Measurements from ENCODE around the gene SLC6A12. TPM values are rescaled to one million over a fixed set of nuclear protein-coding genes. Genes with fewer than 3 reads are reported as not detected.

The SLC6A12 gene
- total RNA-seq, 1 experiment from 2014 or later: not detected

DNA sequence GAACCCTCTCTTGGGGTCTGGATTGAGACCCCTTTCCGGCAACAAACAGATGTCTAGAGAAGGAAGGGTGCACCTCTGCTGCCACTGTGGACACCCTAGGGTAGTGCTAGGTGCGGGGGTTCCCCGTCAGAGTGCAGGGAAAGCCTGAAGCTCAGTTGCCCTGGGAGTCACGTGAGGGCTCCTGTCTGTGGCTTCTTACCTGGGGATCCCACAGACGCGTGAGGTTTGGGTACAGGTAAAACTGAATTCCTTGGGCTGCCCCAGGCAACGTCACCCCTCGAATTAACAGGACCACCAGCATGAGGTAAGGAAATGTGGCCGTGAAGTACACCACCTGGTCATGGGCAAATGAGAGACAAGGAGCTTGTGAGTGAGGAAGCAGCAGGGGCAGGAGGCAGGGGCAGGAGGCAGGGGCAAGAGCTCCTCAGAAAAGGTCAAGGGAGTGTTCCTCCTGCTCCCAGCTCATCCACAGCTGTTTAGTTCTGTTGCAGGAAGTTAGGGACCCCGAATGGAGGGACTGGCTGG lies 21.0 kb upstream of the SLC6A12 start:
- no peak for DNase-seq (ENCODE audit: low spot score)

DNA sequence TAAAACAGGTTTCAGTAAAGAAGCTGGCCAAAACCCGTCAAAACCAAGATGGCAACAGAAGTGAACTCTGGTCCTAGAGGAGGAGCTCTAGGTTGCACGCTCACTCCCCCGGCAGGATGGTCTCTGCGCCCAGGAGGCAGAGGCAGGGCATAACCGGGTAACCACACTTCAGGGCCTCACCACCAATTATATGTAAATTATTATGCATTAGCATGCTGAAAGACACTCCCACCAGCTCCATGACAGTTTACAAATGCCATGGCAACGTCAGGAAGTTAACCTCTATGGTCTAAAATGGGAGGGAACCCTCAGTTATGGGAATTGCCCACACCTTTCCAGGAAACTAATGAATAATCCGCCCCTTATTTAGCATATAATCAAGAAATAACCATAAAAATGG lies 20.1 kb upstream of the SLC6A12 start:
- DNase-seq (ENCODE audit: low spot score): no peak

DNA sequence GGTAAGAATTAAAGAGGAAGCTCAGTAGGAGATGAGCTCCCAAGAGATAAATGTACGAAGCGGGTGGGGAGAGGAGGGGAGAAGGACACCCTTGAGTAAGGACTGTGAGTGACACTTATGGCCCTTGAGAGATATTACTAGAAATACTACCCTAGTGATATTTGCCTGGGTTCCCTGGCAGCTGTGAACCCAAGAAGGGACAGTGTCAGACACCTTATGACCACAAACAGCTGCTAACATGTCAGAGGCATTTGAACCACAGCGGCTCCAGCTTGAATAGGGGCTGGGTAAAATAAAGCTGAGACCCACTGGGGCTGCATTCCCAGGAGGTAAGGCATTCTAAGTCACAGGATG lies 19.6 kb upstream of the SLC6A12 start:
- no peak for DNase-seq (ENCODE audit: low spot score)

DNA sequence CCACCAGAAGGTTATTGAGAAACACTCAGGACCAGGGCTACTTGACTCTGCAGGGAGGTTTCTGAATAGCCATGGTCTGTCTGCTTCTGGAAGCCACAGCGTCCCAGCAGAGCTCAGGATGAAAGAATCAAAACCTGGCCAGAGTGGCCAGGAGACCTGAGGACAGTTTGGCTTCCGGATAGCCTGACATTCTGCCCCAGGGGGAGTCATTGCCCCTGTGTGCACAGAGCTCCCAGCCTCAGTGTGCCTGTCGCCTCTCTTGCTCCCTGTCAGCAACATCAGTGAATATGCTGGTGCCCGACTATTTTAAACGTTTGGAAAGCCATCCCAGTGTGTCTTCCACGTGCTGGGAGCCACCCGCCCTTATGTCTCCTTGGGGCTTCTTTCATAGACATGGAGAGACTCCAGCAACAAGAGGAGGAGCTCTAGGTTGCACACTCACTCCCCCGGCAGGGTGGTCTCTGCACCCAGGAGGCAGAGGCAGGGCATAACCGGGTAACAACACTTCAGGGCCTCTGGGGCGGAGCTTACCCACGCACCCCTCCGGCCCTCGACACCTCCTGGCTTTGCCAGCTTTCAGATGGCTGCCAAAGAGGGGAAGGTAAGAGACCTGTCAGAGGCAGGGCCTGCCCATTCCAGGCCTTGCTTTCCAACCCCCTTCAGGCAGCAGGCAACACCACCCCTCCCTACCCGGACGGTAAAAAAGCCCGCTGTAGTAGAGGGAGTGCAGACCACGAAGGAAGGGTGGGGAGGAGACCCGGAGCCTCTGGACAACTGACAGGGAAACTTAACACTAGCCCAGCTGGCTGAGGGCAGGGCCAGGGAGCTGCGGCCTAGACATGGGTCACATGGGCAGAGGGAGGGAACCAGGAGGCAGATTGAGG lies 19.0 kb upstream of the SLC6A12 start:
- no peak for DNase-seq (ENCODE audit: low spot score)

DNA sequence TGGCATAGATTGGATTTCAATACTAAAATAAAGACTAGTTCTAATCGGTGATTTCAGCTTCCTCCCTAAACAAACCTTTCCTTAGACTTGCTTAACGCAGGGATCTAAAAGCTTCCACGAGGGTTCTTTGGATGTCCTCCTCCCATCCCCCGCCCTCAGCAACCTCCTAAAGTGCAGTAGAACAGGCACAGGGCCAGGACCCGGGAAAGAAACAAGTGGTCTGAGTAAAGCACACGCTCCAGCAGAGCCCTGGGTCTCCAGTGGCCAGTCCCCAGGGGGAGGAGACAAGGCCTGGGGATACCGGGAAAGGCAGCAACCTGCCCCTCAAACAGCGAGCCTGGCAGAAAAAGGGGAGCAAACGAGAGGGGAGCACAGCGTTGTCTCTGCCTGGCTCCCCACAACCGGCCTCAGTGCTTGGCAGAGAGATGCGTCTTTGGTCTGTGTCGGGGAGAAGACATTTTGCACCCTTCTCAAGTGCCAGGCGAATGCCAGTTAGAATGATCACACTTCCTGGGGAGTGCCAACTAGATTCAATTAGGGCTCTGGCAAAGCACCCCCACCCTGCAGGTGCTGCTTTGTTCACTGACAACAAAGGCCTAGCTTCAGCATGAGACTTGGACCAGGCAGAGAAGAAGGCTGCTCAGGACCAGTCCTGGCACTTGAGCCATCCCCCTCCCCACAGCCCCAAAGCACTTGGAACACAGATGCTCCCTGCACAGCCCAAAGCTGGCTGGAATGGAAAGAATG lies 17.1 kb upstream of the SLC6A12 start:
- no peak for DNase-seq (ENCODE audit: low spot score)

DNA sequence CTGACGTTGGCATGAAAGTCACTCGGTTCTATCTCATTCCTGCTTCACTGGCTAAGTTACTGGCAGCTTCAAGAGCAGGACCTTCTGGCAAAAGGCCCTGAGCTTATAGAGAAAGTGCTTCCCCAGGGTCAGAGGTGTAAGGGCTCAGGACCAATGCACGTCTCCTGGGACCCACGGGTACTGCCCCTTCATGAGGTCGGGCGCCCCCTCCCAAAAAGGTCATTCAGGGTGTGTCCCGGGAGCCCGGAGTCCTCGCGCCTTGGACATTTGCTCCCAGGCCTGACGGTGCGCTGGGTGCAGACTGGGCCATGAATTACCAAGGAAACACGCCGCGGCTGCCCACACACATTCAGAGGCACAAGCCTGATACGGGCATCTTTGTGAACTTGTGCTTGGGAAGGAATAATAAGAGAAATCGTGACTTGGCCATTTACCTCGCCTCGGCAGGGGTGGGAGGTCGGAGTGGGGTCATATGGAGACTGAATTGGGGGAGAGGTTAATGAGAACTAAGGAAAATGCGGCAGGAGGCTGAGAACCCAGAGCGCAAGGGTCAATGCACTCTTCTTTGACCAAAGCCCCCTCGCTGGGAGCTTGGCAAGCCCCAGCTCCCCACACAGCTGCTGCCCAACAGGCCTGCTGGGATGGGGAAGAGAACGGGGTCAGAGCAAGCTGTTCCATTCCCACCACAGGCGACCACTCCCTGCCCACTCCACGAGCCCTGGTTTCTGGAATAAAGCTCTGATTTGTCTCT lies 15.7 kb upstream of the SLC6A12 start:
- no peak for DNase-seq (ENCODE audit: low spot score)

DNA sequence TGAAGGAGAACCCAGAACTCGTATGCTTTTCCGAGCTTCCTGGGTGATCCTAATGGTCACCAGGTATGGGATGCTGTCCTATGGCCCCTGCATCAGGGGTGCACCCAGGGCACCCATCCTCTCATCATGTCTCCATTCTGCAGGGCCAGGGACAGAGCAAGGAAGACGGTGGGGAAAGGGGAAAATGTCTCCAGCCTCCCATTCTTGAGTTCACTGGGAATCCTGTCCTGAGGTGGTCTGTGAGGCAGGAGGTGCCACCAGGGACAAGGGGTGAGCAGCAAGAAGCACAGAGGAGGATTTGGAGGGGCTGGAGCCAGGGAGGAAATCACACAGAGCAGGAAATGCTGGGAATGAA lies 14.9 kb upstream of the SLC6A12 start:
- DNase-seq (ENCODE audit: low spot score): no peak

DNA sequence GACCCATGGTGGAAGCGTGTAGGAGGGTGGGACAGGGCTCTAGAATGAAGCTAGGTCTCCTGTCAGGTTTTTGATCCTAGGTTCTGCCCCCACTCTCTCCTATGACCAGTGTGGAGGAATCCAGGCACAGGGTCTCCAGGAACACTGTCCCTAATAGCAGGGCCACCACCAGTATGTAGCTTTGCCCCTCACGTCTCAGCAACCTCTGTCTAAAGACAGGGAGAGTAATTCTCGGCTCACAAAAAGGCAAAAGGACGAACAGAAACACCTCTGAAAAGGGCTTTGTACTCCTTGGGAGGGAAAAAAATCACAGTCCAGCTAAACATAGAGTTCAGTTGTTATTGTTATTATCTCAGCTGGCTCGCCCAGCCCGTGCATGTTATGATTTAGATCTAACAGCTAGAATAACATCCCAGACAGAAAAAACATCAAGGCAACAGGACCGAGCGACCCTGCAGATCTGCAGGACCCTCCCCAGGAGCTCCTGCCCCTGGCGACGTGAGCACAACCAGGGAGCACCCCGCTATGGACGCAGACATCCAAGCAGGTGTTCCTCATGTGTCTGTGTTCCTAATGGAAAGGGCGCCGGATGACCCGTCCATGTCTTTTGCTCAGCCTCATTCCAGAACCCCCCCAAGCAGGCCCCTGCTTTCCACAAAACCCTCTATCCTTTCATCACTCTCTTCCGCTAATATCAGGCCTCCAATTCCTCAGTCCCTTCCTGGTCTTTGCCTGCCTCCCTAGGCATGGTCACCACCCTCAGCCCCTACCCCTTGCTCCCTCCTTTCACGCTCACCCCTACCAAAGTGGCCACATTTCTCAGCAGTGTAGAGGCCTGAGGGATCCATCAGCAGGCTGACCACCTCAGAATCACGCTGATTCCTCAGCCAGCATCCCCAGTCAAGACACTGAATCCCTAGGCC lies 14.2 kb upstream of the SLC6A12 start:
- DNase-seq (ENCODE audit: low spot score): no peak

DNA sequence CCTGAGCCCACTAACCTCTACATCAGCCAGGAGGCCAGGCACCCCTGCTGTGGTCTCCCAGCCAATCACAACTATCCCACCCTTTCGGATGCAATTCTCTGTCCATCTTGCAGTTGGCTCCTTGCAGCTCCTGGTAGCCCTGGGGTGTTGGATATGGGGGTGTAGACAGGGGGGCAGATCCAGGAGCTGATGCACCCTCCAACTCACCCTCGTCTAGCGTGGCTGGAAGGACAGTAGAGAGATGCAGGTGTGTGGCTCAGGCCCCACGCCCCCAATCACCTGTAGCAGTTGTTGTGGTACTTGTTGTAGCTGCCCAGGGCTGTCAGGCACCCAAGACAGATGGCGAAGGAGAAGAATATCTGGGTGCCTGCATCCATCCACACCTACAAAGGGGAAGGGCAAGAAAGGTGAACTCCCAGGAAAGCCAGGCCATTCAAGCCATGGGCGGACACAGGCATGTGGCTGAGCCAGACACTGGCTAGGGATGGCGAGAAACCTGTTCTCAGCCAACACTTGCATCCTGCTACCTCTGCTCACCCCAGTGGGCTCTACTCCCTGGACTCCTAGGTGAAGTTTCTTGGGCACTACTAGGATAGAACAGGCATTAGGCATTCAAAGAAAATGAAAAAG lies 13.4 kb upstream of the SLC6A12 start:
- no peak for DNase-seq (ENCODE audit: low spot score)

DNA sequence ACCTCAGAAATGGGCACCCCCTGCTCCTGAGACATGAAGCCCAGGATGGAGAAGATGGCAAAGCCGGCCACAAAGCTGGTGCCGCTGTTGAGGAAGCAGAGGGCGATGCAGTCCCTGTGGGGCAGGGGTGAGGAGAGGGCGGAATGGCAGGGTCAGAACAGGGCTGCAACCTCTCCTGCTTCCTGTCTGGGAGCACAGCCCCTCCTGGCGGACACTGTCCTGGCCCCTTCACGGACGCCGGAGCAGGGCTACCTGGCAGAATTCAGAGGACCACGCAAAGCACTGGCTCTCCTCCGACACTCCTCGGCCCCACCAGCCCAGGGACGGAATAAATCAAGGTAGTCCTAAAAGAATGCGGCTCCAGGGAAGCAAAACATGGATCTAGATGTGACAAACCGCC lies 12.4 kb upstream of the SLC6A12 start:
- no peak for DNase-seq (ENCODE audit: low spot score)

DNA sequence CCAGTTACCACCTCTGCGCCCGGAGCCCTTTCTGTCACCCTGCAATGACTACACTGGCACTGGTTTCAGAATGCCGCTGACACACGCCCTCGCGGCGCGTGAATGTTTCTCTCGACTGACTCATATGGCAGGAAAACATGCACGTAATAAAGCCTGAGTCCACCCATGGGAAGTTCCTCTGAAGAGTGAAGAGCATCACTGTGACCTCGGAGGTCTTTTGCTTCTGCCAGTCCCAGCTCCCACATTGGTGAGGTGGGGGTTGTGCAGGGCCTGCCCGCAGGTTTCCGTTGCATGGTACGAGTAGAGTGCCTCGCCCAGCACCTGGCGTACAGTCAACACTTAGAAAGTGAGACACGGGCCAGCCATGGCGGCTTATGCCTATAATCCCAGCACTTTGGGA lies 11.1 kb upstream of the SLC6A12 start:
- no peak for DNase-seq (ENCODE audit: low spot score)

DNA sequence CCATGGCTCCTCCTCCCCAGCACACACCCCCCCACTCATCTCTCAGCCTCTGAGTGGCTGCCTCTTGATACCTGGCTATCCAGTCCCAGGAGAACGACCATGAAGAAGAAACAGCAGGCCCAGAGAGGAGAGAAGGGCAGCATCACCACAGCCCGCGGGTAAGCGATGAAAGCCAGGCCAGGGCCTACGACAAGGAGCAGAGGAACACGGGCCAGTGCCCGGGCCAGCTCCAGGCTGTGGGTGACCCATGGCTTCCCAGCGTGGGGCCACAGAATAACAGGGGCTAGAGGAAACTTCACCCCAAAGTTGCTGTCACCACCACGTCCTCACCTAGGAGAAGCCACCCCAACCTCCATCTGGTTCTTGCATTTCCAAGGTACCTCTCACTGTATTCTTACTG lies 10.4 kb upstream of the SLC6A12 start:
- no peak for DNase-seq (ENCODE audit: low spot score)

DNA sequence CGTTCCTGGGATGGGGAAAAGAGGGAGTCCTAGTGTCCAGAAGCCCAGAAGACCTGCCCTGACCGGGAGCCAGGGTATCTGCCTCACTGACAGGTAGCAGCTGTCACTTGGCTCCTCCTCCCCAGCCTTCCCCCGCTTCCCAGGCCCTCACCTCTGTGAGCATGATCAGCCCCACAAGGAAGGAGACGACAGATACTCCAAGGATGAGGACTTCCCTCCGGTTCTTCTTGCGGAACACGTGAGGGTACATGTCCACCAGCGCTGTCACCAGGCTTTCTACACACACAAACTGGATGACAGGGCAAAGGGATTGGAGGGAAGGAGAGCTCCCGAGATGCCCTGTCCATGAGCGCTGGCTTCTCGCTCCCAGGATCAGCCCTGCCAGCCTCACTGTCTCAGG lies 9.9 kb upstream of the SLC6A12 start:
- no peak for DNase-seq (ENCODE audit: low spot score)

DNA sequence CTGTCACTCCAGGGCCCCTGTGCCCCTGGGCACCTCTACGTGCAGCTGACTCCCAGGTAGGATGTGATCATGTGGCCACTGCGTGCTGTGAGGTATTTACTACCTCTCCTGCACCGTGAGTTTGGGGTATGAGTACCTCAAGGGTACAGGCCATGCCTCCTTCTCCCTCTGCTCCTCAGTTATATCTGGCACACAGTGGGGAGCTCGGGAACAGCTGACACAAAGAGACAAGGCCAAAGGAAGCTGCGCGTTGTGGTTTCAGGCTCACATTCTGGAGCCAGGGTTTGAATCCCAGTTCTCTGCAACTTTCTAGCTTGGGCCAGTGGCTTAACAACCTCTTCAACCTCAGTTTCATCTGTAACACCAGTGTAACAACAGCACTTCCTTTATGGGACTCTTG lies 7.8 kb upstream of the SLC6A12 start:
- no peak for DNase-seq (ENCODE audit: low spot score)

DNA sequence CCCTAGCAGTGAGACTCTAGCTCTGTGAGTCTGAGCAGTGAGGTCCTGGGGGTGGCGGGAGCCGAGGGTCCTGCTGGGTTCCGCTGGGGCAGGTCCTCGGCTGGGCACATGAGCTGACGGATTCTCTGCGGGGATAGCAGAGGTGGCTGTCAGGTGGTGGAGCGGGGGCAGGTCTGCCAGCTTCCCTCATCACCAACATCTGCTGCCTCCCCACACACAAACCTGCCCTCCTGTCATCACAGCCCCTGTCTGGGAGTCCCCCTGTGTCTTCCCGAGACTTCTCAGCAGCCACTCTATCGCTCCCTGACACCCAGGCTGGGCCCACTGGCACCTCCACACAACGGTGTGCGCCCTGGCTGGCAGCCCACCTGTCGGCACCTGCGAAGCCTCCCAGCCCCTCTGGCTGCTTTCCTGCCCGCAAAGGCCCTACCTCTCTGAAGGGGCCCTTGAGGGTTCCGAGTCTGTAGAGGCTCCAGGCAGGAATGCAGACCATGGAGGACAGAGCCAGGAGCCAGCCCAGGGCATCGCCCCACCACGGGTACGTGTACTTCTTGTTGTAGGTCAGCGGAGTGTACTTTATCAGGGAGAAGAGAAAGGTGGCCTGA lies 7.1 kb upstream of the SLC6A12 start:
- no peak for DNase-seq (ENCODE audit: low spot score)

DNA sequence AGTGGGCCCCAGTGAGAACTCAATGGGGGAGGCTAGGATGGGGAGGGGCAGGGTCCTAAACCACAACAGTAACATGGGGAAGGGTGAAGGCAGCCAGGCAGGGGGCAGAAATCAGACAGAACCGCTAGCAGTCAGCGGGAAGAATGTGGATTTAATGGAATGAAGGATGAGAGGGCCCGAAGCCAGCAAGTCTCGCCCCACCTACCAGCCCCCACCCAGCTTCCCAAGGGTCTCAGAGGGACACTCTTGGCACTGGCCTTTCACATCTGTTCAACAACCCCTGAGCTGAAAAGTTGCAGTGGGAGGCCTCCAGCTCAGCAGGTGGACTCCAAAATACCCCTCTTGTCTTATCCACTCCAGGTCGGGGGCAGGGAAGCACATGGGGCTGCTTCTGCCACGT lies 6.5 kb upstream of the SLC6A12 start:
- no peak for DNase-seq (ENCODE audit: low spot score)

DNA sequence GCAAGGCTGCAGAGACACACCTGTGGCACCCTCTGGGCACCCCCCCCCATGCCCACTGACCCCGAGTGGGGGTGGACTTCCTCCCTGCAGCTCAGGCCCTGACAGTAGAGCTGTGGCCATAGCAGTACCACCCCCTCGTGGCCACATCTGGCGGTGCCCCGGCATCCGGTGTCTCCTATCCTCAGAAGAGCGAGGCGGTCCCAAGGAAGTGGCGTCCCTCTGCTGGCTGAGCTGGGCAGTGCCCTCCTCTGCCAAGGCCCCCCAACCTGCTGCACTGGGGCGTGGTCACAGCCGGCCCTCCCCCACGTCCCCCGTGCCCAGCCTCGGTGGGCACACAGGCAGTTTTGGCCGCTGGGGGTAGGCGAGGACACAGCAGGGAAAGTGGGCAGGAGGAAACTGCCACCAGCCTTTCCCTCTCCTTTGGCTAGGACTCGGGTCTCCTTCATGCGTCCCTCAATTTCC lies 6.0 kb upstream of the SLC6A12 start:
- peak; percentile 83 for DNase-seq (ENCODE audit: low spot score)

DNA sequence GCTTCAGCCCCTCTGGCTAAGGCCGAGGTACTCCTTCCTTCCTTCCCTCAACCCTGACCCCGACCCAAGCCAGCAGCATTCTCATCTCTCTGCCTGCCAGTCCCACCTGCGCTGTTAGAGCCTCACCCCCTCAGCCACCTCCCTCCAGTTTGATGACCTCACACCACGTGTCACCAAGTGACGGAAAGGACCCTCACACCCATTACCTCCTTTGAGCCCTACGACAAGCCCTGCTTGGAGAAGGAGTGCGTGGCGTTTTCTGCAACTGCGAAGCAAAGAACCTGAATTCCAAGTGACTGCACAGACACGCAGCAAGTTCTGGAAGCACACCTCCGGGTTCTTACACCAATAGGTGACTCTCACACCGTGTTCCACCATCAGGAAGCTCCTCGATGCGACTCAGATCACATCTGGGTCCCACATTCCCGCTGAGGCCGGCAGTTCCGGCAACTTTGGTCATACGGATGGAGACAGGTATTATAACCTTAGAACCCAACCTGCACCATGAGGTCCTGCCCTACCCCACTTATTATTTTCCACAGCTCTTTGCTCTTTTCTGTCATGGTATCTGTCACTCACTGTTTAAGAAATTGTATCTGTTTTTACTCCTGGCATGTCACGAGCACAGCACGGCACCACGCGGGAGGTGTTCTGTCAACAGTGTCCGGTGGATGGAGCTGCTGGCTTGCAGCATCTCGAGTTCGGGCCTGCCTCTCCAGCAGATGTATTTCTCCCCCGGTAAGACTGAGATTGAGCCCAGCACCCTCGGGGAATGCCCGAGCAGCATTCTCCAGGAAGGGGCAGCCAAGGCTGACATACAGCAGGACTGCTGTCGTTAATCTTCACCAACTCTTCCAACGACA lies 5.0 kb upstream of the SLC6A12 start:
- DNase-seq (ENCODE audit: low spot score): no peak

DNA sequence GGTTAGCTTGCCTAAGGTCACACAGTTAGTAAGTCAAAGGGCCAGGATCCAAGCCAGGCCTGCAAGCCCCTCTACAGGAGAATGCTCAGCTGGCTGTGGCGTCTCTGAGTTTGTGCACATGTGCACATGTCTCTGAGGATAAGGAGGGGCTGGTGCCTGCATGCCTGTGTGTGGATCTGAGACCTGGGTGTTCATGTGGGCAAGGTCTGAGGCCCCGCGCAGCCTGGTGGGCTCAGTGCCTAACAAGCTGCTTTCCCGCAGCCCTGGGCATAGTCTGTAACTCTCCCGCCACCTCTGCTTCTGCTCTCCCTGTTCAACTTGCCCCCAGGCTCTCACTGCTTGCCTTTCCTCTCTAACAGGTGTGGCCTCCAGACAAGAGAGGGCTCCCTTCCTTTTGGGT lies 4.3 kb upstream of the SLC6A12 start:
- no peak for DNase-seq (ENCODE audit: low spot score)

Measured in HT-29 (cell line).